Stimulated activated CD8-positive, alpha-beta memory T cell treated with anti-CD3 and anti-CD28 coated beads, Interleukin-7, amount 100 ng/mL, for 1 hour (primary cell): ENCODE data around the gene TMEM253.
A peak's percentile ranks its signal among the peaks of the same experiment; 100 is the strongest.

Experiments
- DNase-seq, 2 donors: peaks; one replicate each; pipeline ENCODE4 v3.0.0-alpha.2; 2020; ENCODE audit warnings: low read depth in 2 of 2

The TMEM253 gene

DNA sequence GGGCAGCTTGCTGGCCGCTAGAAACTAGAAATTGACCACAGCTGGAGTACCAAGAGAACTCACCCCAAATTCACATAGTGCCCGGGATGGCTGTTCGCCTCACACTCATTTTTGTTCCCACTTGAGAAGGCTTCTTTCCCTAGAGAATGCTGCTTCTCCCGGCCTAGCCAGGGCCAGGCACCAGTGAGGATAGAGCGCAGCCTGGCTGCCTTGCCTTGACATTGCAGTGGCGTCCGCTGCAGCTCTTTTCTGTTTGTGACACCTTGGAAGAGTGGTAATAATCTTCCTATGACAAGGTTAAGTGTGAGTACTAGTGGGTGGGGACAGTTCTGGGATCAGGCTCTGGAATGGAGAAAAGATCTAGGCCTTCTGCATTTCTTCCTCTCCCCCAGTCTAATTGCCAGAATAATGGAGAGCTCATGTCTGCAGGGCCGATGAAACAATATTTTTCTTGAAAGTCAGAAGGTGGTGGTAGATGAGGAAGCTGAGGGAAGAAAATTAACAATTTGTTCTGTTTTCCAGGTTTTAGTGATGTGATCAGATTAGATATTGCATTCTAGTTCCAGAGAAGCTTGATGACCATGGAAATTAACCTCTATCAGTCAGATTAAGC is 3.7 kb downstream of the TMEM253 start:
- DNase-seq, result peak in 1 of 2 donors; percentile 39

DNA sequence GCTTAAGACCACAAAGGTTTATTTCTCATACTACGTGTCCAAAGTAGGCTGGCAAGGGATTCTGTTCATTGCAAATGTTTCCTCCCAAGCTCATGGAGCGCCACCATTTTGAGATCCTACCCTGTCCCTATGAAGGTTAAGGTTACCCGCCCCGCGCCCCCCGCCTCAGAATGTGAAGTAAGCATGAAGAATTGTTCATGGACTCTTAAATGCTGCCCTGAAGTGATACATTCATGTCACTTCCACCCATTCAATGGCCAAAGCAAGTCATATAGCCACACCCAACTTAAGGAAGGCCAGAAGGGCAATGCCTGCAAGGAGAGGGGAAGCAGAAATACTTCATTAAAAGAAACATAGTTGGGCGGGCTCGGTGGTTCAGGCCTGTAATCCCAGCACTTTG is 4.2 kb downstream of the TMEM253 start:
- DNase-seq, result no peak

DNA sequence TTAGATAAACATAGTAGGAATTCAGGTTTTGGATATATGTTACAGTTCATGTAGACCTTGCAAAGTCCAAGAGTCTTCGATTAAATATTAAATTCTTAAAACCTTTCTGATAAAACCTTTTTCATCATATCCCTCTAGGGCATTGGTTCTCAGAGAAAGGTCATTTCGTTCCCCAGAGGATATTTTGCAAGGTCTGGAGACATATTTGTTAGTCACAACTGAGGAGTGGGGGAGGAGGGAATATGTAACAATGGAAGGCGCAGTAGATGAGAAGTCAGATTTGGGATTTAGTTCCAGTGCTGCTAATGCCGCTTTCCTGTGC is 5.3 kb downstream of the TMEM253 start:
- DNase-seq, result no peak

GRCh38 chr14:21106498-21107282 is 5.8 kb downstream of the TMEM253 start:
- peak; percentile 54 to 64 for DNase-seq

- DNase-seq, result no peak
Measured at GRCh38 chr14:21107283-21107800, 6.5 kb downstream of the TMEM253 start.

DNA sequence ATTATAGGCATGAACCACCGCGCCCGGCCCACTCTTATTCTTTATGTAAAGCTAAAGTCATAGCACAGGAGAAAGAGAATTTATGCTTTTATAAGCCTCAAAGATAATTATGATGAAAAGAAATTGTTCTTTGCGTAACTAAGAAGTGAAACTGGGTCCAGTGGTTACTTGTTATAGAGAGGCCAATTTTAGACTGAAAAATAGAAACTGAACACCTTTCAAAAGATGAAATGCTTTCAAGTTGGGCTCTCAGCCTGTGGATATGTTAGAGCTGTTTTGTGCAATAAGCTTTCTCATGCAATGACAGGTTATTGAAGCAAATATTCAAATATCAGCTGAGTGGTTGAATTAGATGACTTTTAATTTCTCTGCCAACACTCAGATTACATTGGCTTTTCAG is 7.9 kb downstream of the TMEM253 start:
- no peak for DNase-seq

- DNase-seq, result no peak
Measured at GRCh38 chr14:21109377-21110138, 8.7 kb downstream of the TMEM253 start.

- DNase-seq, result no peak
Measured at GRCh38 chr14:21112255-21112654, 11.4 kb downstream of the TMEM253 start.

GRCh38 chr14:21113369-21113768 is 12.5 kb downstream of the TMEM253 start:
- no peak for DNase-seq

- DNase-seq, result no peak
Measured at GRCh38 chr14:21118933-21119332, 18.1 kb downstream of the TMEM253 start.

- no peak for DNase-seq
Measured at GRCh38 chr14:21120686-21121085, 19.8 kb downstream of the TMEM253 start.

GRCh38 chr14:21121122-21121521 is 20.3 kb downstream of the TMEM253 start:
- no peak for DNase-seq

GRCh38 chr14:21123429-21123828 is 22.6 kb downstream of the TMEM253 start:
- no peak for DNase-seq

GRCh38 chr14:21133901-21134300 is 33.0 kb downstream of the TMEM253 start:
- no peak for DNase-seq

DNA sequence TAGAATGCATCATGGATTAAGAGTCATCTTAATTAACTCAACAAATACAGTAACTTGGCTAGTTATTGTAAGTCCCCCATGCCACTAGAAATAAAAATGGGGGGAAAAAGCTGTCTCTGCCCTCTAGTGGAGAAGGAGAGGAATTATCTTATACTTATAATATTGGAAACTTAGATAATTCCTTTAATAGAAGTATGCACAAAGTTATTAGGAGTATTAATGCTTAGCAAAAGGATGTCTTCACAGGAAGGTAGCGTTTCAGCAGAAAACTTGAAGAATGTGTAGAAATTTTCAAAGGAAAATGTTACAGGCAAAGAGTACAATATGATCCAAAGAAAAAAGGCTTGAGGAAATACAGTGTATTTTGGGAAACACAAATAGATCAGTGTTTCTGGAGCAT is 35.2 kb downstream of the TMEM253 start:
- DNase-seq, result no peak

- no peak for DNase-seq
Measured at GRCh38 chr14:21142357-21142756, 41.5 kb downstream of the TMEM253 start.

DNA sequence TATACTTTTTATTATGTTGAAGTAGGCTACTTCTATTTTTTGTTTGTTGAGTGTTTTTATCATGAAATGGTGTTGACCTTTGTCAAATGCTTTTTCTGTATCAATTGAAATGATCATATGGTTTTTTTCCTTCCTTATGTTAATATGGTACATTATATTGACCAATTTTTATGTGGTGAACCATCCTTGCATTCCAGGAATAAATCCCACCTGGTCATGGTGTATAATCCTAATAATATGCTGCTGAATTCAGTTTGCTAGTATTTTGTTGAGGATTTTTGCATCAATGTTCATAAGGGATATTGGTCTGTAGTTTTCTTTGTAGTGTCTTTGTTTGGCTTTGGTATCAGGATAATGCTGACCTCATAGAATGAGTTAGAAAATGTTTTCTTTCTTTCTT is 44.6 kb downstream of the TMEM253 start:
- no peak for DNase-seq

DNA sequence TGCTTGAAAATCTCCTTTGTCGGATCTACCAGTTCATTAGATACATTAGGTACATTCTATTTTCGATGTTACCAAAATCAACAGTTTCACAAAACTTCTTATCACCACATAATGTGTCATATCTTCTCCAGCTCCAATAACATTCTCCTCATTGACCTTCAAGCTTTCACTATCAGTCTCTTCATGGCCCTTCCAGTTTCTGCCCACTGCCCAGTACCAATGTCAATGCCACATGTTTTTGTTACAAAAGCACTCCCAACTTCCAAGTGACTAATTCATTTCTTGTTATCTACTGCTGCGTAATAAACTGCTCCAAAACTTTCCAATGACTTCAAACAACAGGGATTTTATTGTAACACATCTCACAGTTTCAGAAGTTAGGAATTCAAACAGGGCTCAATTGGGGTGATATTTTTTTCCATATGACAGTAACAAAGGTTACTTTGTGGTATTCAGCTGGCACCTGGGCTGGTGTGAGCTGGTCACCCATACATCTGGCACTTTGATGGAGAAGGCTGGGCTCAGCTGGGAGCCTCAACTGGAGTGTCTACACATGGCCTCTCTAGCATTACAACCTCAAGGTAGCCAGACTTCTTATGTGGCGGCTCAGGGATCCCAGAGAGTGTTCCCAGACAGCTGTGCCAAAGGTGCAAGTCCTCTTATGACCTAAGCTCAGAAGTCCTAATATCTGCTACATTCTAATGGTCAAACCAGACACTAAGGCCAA is 48.9 kb downstream of the TMEM253 start:
- DNase-seq, result no peak
